ENCODE measurements around the gene E2F3.

The E2F3 gene

GRCh38 chr6:20486641-20487040 lies 85.0 kb downstream of the E2F3 start:
- in situ Hi-C loops (cut with MboI; ENCODE audit: low sequenced_read_pairs, unreplicated experiment), result no loop called here
- no peak for TF ChIP-seq CTCF (IDR thresholded peaks at IDR 0.05; ENCODE audit: borderline replicate concordance, control extremely low read depth, extremely low read depth, insufficient read depth, missing control alignments)
- no peak for DNase-seq (ENCODE audit: low spot score)

GRCh38 chr6:20487669-20488375 lies 86.1 kb downstream of the E2F3 start:
- in situ Hi-C loops (cut with MboI; ENCODE audit: low sequenced_read_pairs, unreplicated experiment), result no loop called here
- DNase-seq (ENCODE audit: low spot score), result no peak
- no peak for TF ChIP-seq CTCF (IDR thresholded peaks at IDR 0.05; ENCODE audit: borderline replicate concordance, control extremely low read depth, extremely low read depth, insufficient read depth, missing control alignments)

GRCh38 chr6:20490591-20490990 lies 88.9 kb downstream of the E2F3 start:
- no peak for TF ChIP-seq CTCF (IDR thresholded peaks at IDR 0.05; ENCODE audit: borderline replicate concordance, control extremely low read depth, extremely low read depth, insufficient read depth, missing control alignments)
- in situ Hi-C loops (cut with MboI; ENCODE audit: low sequenced_read_pairs, unreplicated experiment), result no loop called here
- no peak for DNase-seq (ENCODE audit: low spot score)

GRCh38 chr6:20492099-20492498 lies 90.4 kb downstream of the E2F3 start:
- DNase-seq (ENCODE audit: low spot score), result no peak
- in situ Hi-C loops (cut with MboI; ENCODE audit: low sequenced_read_pairs, unreplicated experiment), result no loop called here
- TF ChIP-seq CTCF (IDR thresholded peaks at IDR 0.05; ENCODE audit: borderline replicate concordance, control extremely low read depth, extremely low read depth, insufficient read depth, missing control alignments), result no peak

- DNase-seq (ENCODE audit: low spot score), result no peak
- in situ Hi-C loops (cut with MboI; ENCODE audit: low sequenced_read_pairs, unreplicated experiment), result no loop called here
- TF ChIP-seq CTCF (IDR thresholded peaks at IDR 0.05; ENCODE audit: borderline replicate concordance, control extremely low read depth, extremely low read depth, insufficient read depth, missing control alignments), result no peak
Measured at GRCh38 chr6:20497216-20498040, 95.7 kb downstream of the E2F3 start.

GRCh38 chr6:20498041-20498385 lies 96.3 kb downstream of the E2F3 start:
- no peak for TF ChIP-seq CTCF (IDR thresholded peaks at IDR 0.05; ENCODE audit: borderline replicate concordance, control extremely low read depth, extremely low read depth, insufficient read depth, missing control alignments)
- no peak for DNase-seq (ENCODE audit: low spot score)
- in situ Hi-C loops (cut with MboI; ENCODE audit: low sequenced_read_pairs, unreplicated experiment), result no loop called here
